ENCODE measurements around the gene FMNL1. TPM values are rescaled to one million over a fixed set of nuclear protein-coding genes. Genes with fewer than 3 reads are reported as not detected.
A peak's percentile ranks its signal among the peaks of the same experiment; 100 is the strongest.

Gene FMNL1
- total RNA-seq, 4 donors from 2014 or later, result 3.2 to 7.6 (median 4.2) TPM

DNA sequence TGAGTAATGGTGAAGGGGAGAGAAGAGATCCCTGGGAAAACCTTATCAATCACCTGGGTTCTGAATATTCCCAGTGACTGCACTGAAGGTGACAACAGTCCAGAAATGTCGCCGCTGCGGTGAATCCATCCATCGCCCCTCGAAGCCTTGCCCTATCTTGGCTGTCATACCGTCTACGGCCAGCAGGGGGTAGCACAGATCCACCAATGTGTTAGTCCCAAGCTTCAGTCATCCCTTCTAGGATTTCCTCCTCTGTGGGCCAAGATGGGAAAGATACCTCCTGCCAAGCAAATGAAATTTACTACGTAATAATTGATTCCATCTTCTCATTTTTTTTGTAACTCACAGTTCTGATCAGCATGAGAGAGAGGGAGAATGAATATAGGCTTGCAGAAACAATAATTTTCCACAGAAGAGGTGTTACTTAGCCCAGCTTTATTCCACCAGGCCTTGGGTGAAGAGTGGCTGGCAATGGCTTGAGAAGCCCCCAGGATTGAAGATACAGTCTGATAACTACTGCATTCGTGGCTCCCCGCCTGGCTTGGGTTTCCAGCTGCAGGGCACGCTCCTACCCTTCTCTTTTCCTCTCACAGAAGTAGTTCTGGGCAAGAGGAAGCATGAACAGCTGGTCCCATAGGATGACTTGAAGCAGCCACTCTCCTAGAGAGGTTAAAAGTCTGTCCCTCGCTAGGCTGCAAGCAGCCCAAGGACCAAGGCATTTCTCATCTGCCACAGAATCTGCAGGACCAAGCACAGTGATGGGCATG is 2.6 kb upstream of the FMNL1 start:
- Histone ChIP-seq H3K4me1 (peaks cover 0 to 10% of the 10 kb centered on the region in 2 donors), H3K27me3 (no peaks in the 10 kb centered on the region), H3K9me3 (no peaks in the 10 kb centered on the region), H3K27ac (no peak overlapping the region), H3K4me3 (replicated peaks in 1 of 3) (no peak overlapping the region), H3K36me3 (no peaks in the 10 kb centered on the region)
- TF ChIP-seq POLR2A (IDR thresholded peaks at IDR 0.05) (no peak), CTCF (IDR thresholded peaks at IDR 0.05) (peak; percentile 86 to 96 (median 94))
- peak; percentile 85 to 87 for DNase-seq
- intact Hi-C loops (cut with DNase I), result loop anchor here (2.0 to 10.0 kb wide), 2 partner anchors 166 to 626 kb away; partner anchors contain the start of gene SPPL2C
- 13 to 14% methylated on average over 12 of the region's 12 CpGs for WGBS, 2 donors

DNA sequence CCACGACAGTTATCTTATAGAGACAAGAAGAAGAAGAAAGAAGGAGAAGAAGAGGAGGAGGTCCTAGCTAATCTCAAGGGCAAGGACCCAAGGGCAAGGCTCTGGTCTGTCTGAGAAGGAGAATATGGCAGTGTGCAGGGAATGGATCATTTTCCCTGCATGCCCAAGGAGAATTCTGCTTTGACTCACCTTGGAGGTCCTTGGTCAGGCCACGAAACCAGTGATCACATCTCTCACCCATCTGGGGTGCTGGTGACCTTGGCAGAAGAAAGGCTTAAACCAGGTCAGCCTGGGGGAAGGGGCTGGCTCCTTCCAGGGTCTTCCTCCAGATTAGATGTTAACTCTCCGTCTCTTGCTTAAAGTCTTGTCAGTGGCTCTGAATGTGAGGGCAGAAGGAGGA is 1.6 kb upstream of the FMNL1 start:
- H3K36me3 ChIP-seq, result no peaks in the 10 kb centered on the region
- no peak overlapping the region for H3K27ac ChIP-seq
- intact Hi-C loops (cut with DNase I), result loop anchor here (5.0 kb wide), 1 partner anchor 57 kb away; no protein-coding TSS in a partner anchor
- no peak for DNase-seq
- peaks cover 0 to 10% of the 10 kb centered on the region in 2 donors for H3K4me1 ChIP-seq
- no peak overlapping the region for H3K4me3 ChIP-seq (replicated peaks in 1 of 3)
- WGBS, 2 donors, result 96% methylated on average over 3 of the region's 3 CpGs
- TF ChIP-seq POLR2A (IDR thresholded peaks at IDR 0.05) (no peak), CTCF (IDR thresholded peaks at IDR 0.05) (no peak)
- no peaks in the 10 kb centered on the region for H3K27me3 ChIP-seq
- H3K9me3 ChIP-seq, result no peaks in the 10 kb centered on the region

DNA sequence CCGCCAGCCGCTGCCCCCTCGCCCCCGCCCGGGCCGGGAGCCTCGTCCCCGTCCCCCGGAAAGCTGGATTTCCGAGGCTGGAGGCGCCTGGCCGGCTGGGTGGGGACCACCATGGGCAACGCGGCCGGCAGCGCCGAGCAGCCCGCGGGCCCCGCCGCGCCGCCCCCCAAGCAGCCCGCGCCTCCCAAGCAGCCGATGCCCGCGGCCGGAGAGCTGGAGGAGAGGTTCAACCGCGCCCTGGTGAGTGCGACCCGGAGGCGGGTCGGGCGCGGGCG is 266 bp downstream of the FMNL1 start:
- no peak for TF ChIP-seq POLR2A (IDR thresholded peaks at IDR 0.05)
- no peak for TF ChIP-seq CTCF (IDR thresholded peaks at IDR 0.05)
- intact Hi-C loops (cut with DNase I), result loop anchor here (5.0 kb wide), 1 partner anchor 55 kb away; no protein-coding TSS in a partner anchor
- no peaks in the 10 kb centered on the region for H3K9me3 ChIP-seq
- no peak overlapping the region for H3K27ac ChIP-seq
- DNase-seq, result no peak
- no CpG with 5 or more reads among the region's 38 CpGs for WGBS, 2 donors
- H3K4me3 ChIP-seq (replicated peaks in 1 of 3), result peak overlapping the region in 1 of 3 donors; percentile 39
- peaks cover 0 to 10% of the 10 kb centered on the region in 2 donors for H3K4me1 ChIP-seq
- H3K27me3 ChIP-seq, result no peaks in the 10 kb centered on the region
- no peaks in the 10 kb centered on the region for H3K36me3 ChIP-seq

GRCh38 chr17:45222289-45222995 is 757 bp downstream of the FMNL1 start:
- H3K4me1 ChIP-seq, result peaks cover 0 to 10% of the 10 kb centered on the region in 2 donors
- no peak overlapping the region for H3K27ac ChIP-seq
- intact Hi-C loops (cut with DNase I), result loop anchor here (5.0 kb wide), 1 partner anchor 55 kb away; no protein-coding TSS in a partner anchor
- peak overlapping the region in 1 of 3 donors; percentile 39 for H3K4me3 ChIP-seq (replicated peaks in 1 of 3)
- no peaks in the 10 kb centered on the region for H3K9me3 ChIP-seq
- no peak for DNase-seq
- H3K27me3 ChIP-seq, result no peaks in the 10 kb centered on the region
- WGBS, 2 donors, result 28 to 36% methylated on average over 18 to 19 of the region's 33 CpGs
- no peak for TF ChIP-seq POLR2A (IDR thresholded peaks at IDR 0.05)
- no peak for TF ChIP-seq CTCF (IDR thresholded peaks at IDR 0.05)
- H3K36me3 ChIP-seq, result no peaks in the 10 kb centered on the region
